GM18502 (cell line): Measurements from ENCODE around the gene TMEM95.
"Not testable (repeated sequence)": the region's sequence is repeated elsewhere in the genome, so short reads cannot be mapped to it uniquely, and the experiment has no call there.

Source experiments
- ATAC-seq: cut with Tn5 transposase; IDR thresholded peaks from one replicate; pipeline ENCODE4 v1.9.1; 2021; ENCODE audit warnings: mild to moderate bottlenecking; ENCODE audit not compliant: unreplicated experiment, poor library complexity

TMEM95 gene

GRCh38 chr17:7341842-7342241 lies 13.1 kb upstream of the TMEM95 start:
- ATAC-seq: no peak

GRCh38 chr17:7343250-7343649 lies 11.7 kb upstream of the TMEM95 start:
- no peak for ATAC-seq

- ATAC-seq: no peak
These were observed 8.0 kb upstream of the TMEM95 start for GRCh38 chr17:7346761-7347614.

GRCh38 chr17:7347630-7348477 lies 7.1 kb upstream of the TMEM95 start:
- no peak for ATAC-seq

GRCh38 chr17:7348478-7349242 lies 6.3 kb upstream of the TMEM95 start:
- ATAC-seq: no peak

GRCh38 chr17:7351665-7352502 lies 3.1 kb upstream of the TMEM95 start, which contains the start of gene KCTD11:
Gene KCTD11, plus strand, starts transcription at chr17:7352162.
- ATAC-seq: peak; percentile 65

GRCh38 chr17:7352503-7352889 lies 2.5 kb upstream of the TMEM95 start:
- no peak for ATAC-seq

- ATAC-seq: no peak
These were observed 1.9 kb upstream of the TMEM95 start for GRCh38 chr17:7352910-7353635.

- no peak for ATAC-seq
These were observed 603 bp upstream of the TMEM95 start for GRCh38 chr17:7354262-7354843.

GRCh38 chr17:7355573-7355972 lies 617 bp downstream of the TMEM95 start:
- ATAC-seq: no peak

GRCh38 chr17:7356072-7356549 lies 1.2 kb downstream of the TMEM95 start:
- ATAC-seq: no peak

GRCh38 chr17:7356756-7357155 lies 1.8 kb downstream of the TMEM95 start:
- ATAC-seq: no peak

- ATAC-seq: no peak
These were observed 2.4 kb downstream of the TMEM95 start for GRCh38 chr17:7357381-7357780.

GRCh38 chr17:7361906-7362305 lies 7.0 kb downstream of the TMEM95 start:
- no peak for ATAC-seq

- no peak for ATAC-seq
These were observed 8.4 kb downstream of the TMEM95 start for GRCh38 chr17:7363311-7363710.

GRCh38 chr17:7365963-7366362 lies 11.0 kb downstream of the TMEM95 start:
- ATAC-seq: not testable (repeated sequence)

- no peak for ATAC-seq
These were observed 12.1 kb downstream of the TMEM95 start for GRCh38 chr17:7367083-7367482.

GRCh38 chr17:7367918-7368598 lies 13.1 kb downstream of the TMEM95 start:
- no peak for ATAC-seq
